SK-N-SH treated with all-trans-retinoic acid at 6 μM for 48 hours (cell line): ENCODE results near the gene HS6ST3.

Experiments used
- CSDC2 ChIP-seq: fragments of 250-450 bp; sonication (Bioruptor Pico); IDR thresholded peaks from 2 replicates; pipeline ENCODE4 v1.5.0; 2020; ENCODE audit warnings: mild to moderate bottlenecking, moderate library complexity
- TF ChIP-seq, protein P1 (sequence below): fragments of 250-450 bp; sonication (Bioruptor Pico); IDR thresholded peaks from 2 replicates; pipeline ENCODE4 v1.8.0; 2020; ENCODE audit warnings: mild to moderate bottlenecking, moderate library complexity, borderline replicate concordance
- TF ChIP-seq, protein P2 (sequence below): fragments of 250-450 bp; sonication (Bioruptor Pico); IDR thresholded peaks from 2 replicates; pipeline ENCODE4 v1.5.0; 2020; ENCODE audit warnings: mild to moderate bottlenecking, moderate library complexity
- TF ChIP-seq, protein P3 (sequence below): fragments of 250-450 bp; sonication (Bioruptor Pico); IDR thresholded peaks from 2 replicates; pipeline ENCODE4 v1.8.0; 2021; ENCODE audit warnings: low read depth, mild to moderate bottlenecking, moderate library complexity, borderline replicate concordance

DNA sequence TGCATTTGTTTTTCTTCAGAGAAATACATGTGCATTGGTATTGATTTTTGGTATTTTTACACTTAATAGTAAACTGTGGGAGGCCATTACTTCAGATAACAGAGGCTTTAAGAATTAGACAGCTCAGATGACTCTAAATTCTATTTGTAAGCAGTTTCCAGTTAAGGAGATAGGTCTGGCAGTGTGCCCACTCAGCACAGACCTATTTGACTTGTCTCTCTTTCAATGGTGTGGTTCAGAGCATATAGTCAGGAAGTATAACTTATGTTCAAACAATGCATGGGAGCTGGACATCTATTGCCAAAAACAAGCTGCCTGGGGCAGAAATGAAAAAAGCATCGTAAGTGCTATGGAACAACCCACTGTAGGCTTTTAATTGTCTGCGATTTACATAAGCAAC lies 370.7 kb downstream of the HS6ST3 start:
- TF ChIP-seq, protein P1, sequence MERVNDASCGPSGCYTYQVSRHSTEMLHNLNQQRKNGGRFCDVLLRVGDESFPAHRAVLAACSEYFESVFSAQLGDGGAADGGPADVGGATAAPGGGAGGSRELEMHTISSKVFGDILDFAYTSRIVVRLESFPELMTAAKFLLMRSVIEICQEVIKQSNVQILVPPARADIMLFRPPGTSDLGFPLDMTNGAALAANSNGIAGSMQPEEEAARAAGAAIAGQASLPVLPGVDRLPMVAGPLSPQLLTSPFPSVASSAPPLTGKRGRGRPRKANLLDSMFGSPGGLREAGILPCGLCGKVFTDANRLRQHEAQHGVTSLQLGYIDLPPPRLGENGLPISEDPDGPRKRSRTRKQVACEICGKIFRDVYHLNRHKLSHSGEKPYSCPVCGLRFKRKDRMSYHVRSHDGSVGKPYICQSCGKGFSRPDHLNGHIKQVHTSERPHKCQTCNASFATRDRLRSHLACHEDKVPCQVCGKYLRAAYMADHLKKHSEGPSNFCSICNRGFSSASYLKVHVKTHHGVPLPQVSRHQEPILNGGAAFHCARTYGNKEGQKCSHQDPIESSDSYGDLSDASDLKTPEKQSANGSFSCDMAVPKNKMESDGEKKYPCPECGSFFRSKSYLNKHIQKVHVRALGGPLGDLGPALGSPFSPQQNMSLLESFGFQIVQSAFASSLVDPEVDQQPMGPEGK (CRISPR knock-in tag), result no peak
- TF ChIP-seq, protein P2, sequence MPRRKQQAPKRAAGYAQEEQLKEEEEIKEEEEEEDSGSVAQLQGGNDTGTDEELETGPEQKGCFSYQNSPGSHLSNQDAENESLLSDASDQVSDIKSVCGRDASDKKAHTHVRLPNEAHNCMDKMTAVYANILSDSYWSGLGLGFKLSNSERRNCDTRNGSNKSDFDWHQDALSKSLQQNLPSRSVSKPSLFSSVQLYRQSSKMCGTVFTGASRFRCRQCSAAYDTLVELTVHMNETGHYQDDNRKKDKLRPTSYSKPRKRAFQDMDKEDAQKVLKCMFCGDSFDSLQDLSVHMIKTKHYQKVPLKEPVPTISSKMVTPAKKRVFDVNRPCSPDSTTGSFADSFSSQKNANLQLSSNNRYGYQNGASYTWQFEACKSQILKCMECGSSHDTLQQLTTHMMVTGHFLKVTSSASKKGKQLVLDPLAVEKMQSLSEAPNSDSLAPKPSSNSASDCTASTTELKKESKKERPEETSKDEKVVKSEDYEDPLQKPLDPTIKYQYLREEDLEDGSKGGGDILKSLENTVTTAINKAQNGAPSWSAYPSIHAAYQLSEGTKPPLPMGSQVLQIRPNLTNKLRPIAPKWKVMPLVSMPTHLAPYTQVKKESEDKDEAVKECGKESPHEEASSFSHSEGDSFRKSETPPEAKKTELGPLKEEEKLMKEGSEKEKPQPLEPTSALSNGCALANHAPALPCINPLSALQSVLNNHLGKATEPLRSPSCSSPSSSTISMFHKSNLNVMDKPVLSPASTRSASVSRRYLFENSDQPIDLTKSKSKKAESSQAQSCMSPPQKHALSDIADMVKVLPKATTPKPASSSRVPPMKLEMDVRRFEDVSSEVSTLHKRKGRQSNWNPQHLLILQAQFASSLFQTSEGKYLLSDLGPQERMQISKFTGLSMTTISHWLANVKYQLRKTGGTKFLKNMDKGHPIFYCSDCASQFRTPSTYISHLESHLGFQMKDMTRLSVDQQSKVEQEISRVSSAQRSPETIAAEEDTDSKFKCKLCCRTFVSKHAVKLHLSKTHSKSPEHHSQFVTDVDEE (CRISPR knock-in tag), result no peak
- TF ChIP-seq CSDC2 (CRISPR knock-in tag), result no peak
- TF ChIP-seq, protein P3, sequence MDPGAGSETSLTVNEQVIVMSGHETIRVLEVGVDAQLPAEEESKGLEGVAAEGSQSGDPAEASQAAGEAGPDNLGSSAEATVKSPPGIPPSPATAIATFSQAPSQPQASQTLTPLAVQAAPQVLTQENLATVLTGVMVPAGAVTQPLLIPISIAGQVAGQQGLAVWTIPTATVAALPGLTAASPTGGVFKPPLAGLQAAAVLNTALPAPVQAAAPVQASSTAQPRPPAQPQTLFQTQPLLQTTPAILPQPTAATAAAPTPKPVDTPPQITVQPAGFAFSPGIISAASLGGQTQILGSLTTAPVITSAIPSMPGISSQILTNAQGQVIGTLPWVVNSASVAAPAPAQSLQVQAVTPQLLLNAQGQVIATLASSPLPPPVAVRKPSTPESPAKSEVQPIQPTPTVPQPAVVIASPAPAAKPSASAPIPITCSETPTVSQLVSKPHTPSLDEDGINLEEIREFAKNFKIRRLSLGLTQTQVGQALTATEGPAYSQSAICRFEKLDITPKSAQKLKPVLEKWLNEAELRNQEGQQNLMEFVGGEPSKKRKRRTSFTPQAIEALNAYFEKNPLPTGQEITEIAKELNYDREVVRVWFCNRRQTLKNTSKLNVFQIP, result no peak
